ENCODE measurements around the gene ABCA7. TPM values are rescaled to one million over a fixed set of nuclear protein-coding genes. Genes with fewer than 3 reads are reported as not detected.

The ABCA7 gene
- total RNA-seq, 2 experiments from 2014 or later, result 114 to 118 TPM

- ChIA-PET CTCF (interaction anchor here (0.6 to 2.0 kb wide), 9 partner anchors 9 to 203 kb away, joined by 3 to 11 read pairs (median 5); partner anchors contain the start of gene RNU6-2), POLR2A (interaction anchor here (1.0 to 21.0 kb wide), 29 partner anchors 11 to 363 kb away, joined by 3 to 1253 read pairs (median 7); partner anchors contain the start of genes ABCA7, CIRBP, CNN2 and FAM174C)
- H3K4me1 ChIP-seq (ENCODE audit: insufficient read depth, low read length), result peaks cover 80% of the 10 kb centered on the region
- H3K4me1 Mint-ChIP-seq (ENCODE audit: low read depth), result peaks cover 60% of the 10 kb centered on the region
- H3K27me3 Mint-ChIP-seq, result no peaks in the 10 kb centered on the region
- DNase-seq (peak; percentile 66 to 94 (median 85)), ATAC-seq (ENCODE audit: poor library complexity) (peak; percentile 54)
- no peak for TF ChIP-seq CTCF (IDR thresholded peaks at IDR 0.05)
- intact Hi-C loops (cut with DNase I, micrococcal nuclease), result loop anchor here (1.0 to 5.0 kb wide), 4 partner anchors 10 to 125 kb away; partner anchors contain the start of genes GPX4 (in 2 of the 2), RNU6-2 (in 1 of the 2) and TMEM259 (in 1 of the 2)
- no peaks in the 10 kb centered on the region for H3K27me3 ChIP-seq (ENCODE audit: control insufficient read depth in 1 of 2, insufficient read depth in 2 of 2, low read length in 2 of 2)
- H3K27ac ChIP-seq (ENCODE audit: low read depth in 1 of 2, low read length in 2 of 2), result peak within 1 kb of the TSS; percentile 71 to 98
- H3K9me3 Mint-ChIP-seq, result no peaks in the 10 kb centered on the region
- H3K4me3 Mint-ChIP-seq, result peak within 1 kb of the TSS; percentile 92
- H3K27ac Mint-ChIP-seq, result peak within 1 kb of the TSS; percentile 96
- peaks cover 36% of the 10 kb centered on the region for H3K36me3 Mint-ChIP-seq (ENCODE audit: low read depth)
- peaks cover 39% of the 10 kb centered on the region for H3K36me3 ChIP-seq (ENCODE audit: insufficient read depth, low read length)
- H3K9me3 ChIP-seq (ENCODE audit: control insufficient read depth in 1 of 2, insufficient read depth in 1 of 2, low read length in 2 of 2), result no peaks in the 10 kb centered on the region
- peak within 1 kb of the TSS; percentile 98 for H3K4me3 ChIP-seq (ENCODE audit: low read length)
Observed at GRCh38 chr19:1066748-1067340, 26.9 kb downstream of the ABCA7 start, which contains the start of gene ARHGAP45. Gene ARHGAP45 (plus strand): TSS chr19:1067167. CDS start chr19:1067406, 239 bp downstream.

- peaks cover 86% of the 10 kb centered on the region for H3K4me1 ChIP-seq (ENCODE audit: insufficient read depth, low read length)
- H3K4me3 Mint-ChIP-seq, result peak overlapping the region; percentile 92
- peak overlapping the region; percentile 96 for H3K27ac Mint-ChIP-seq
- no peaks in the 10 kb centered on the region for H3K9me3 Mint-ChIP-seq
- no peaks in the 10 kb centered on the region for H3K9me3 ChIP-seq (ENCODE audit: control insufficient read depth in 1 of 2, insufficient read depth in 1 of 2, low read length in 2 of 2)
- DNase-seq (peak in 5 of 14 experiments; percentile 60 to 91 (median 70)), ATAC-seq (ENCODE audit: poor library complexity) (peak; percentile 40)
- ChIA-PET POLR2A (interaction anchor here (0.7 to 21.0 kb wide), 32 partner anchors 12 to 364 kb away, joined by 3 to 1253 read pairs (median 6); partner anchors contain the start of genes ABCA7, CIRBP, CNN2 and FAM174C), CTCF (interaction anchor here (0.6 to 2.0 kb wide), 9 partner anchors 8 to 204 kb away, joined by 3 to 11 read pairs (median 5); partner anchors contain the start of gene RNU6-2)
- intact Hi-C loops (cut with DNase I, micrococcal nuclease), result loop anchor here (1.0 to 5.0 kb wide), 4 partner anchors 10 to 125 kb away; partner anchors contain the start of genes GPX4 (in 2 of the 2), RNU6-2 (in 1 of the 2) and TMEM259 (in 1 of the 2)
- peak overlapping the region; percentile 71 to 98 for H3K27ac ChIP-seq (ENCODE audit: low read depth in 1 of 2, low read length in 2 of 2)
- TF ChIP-seq CTCF (IDR thresholded peaks at IDR 0.05), result no peak
- peaks cover 40% of the 10 kb centered on the region for H3K36me3 Mint-ChIP-seq (ENCODE audit: low read depth)
- no peaks in the 10 kb centered on the region for H3K27me3 Mint-ChIP-seq
- H3K4me3 ChIP-seq (ENCODE audit: low read length), result peak overlapping the region; percentile 98
- H3K27me3 ChIP-seq (ENCODE audit: control insufficient read depth in 1 of 2, insufficient read depth in 2 of 2, low read length in 2 of 2), result no peaks in the 10 kb centered on the region
- H3K36me3 ChIP-seq (ENCODE audit: insufficient read depth, low read length), result peaks cover 40% of the 10 kb centered on the region
- H3K4me1 Mint-ChIP-seq (ENCODE audit: low read depth), result peaks cover 66% of the 10 kb centered on the region
Observed at GRCh38 chr19:1067341-1067957, 27.5 kb downstream of the ABCA7 start.

Data from CD4-positive, alpha-beta T cell (primary cell).